GM21515 (cell line): ENCODE measurements around the gene KLC1.
A peak's percentile ranks its signal among the peaks of the same experiment; 100 is the strongest.

ENCODE experiments used
- ATAC-seq: cut with Tn5 transposase; IDR thresholded peaks from one replicate; pipeline ENCODE4 v1.9.1; 2021; ENCODE audit not compliant: unreplicated experiment

The KLC1 gene

GRCh38 chr14:103716091-103716801 lies 87.2 kb downstream of the KLC1 start:
- ATAC-seq, result peak; percentile 5

- no peak for ATAC-seq
These were observed 87.9 kb downstream of the KLC1 start for GRCh38 chr14:103716899-103717411.

- no peak for ATAC-seq
These were observed 89.6 kb downstream of the KLC1 start for GRCh38 chr14:103718572-103718971.

GRCh38 chr14:103719751-103720150 lies 90.7 kb downstream of the KLC1 start:
- no peak for ATAC-seq

- no peak for ATAC-seq
These were observed 92.5 kb downstream of the KLC1 start for GRCh38 chr14:103721334-103722120.

GRCh38 chr14:103723748-103724081 lies 94.7 kb downstream of the KLC1 start:
- ATAC-seq, result no peak

GRCh38 chr14:103724116-103724515 lies 95.1 kb downstream of the KLC1 start:
- no peak for ATAC-seq

- no peak for ATAC-seq
These were observed 96.1 kb downstream of the KLC1 start for GRCh38 chr14:103725001-103725682.

- ATAC-seq, result no peak
These were observed 96.9 kb downstream of the KLC1 start for GRCh38 chr14:103725739-103726395.

- ATAC-seq, result no peak
These were observed 97.5 kb downstream of the KLC1 start for GRCh38 chr14:103726474-103726873.

GRCh38 chr14:103727313-103727980 lies 98.4 kb downstream of the KLC1 start:
- no peak for ATAC-seq

GRCh38 chr14:103728141-103728540 lies 99.1 kb downstream of the KLC1 start:
- ATAC-seq, result no peak

- no peak for ATAC-seq
These were observed 99.7 kb downstream of the KLC1 start for GRCh38 chr14:103728721-103729120.

GRCh38 chr14:103729496-103730448 lies 100.8 kb downstream of the KLC1 start:
- ATAC-seq, result no peak

- no peak for ATAC-seq
These were observed 101.6 kb downstream of the KLC1 start for GRCh38 chr14:103730490-103731035.

GRCh38 chr14:103731481-103731880 lies 102.5 kb downstream of the KLC1 start:
- no peak for ATAC-seq

- no peak for ATAC-seq
These were observed 103.2 kb downstream of the KLC1 start for GRCh38 chr14:103731916-103732867.
